NCI-H1417 treated with DMSO at 0.1 percent for 48 hours (cell line): ENCODE data around the gene DENND11.
"Not testable (repeated sequence)": the region's sequence is repeated elsewhere in the genome, so short reads cannot be mapped to it uniquely, and the experiment has no call there.

Experiments
- DNase-seq: peaks from one replicate; lab custom pipeline; 2025; lab: John Stamatoyannopoulos, UW

The DENND11 gene

DNA sequence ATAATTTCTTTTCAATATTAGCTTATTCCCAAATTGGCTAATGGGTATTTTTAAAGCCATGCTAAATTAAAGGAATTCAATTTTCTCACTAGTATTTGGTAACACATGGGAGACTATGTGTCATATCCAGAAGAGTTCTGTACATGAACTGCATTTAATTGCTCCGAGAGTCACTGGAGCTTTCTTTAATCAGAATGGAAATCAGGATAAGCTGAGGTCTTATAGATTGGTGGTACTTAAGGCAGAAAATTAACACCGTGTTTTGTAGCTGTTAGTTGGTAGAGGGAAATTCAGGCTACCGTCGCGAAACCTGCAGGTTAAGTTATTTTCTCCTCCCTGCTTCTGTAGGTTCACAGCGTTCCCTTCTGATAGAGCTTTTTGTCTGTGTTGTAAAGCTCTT is 6.4 kb upstream of the DENND11 start, which contains the start of gene WEE2:
WEE2 (plus strand) TSS at position 3 of the 400 bp plus-strand sequence. CDS start 406 bp downstream, outside the sequence.
- no peak for DNase-seq

DNA sequence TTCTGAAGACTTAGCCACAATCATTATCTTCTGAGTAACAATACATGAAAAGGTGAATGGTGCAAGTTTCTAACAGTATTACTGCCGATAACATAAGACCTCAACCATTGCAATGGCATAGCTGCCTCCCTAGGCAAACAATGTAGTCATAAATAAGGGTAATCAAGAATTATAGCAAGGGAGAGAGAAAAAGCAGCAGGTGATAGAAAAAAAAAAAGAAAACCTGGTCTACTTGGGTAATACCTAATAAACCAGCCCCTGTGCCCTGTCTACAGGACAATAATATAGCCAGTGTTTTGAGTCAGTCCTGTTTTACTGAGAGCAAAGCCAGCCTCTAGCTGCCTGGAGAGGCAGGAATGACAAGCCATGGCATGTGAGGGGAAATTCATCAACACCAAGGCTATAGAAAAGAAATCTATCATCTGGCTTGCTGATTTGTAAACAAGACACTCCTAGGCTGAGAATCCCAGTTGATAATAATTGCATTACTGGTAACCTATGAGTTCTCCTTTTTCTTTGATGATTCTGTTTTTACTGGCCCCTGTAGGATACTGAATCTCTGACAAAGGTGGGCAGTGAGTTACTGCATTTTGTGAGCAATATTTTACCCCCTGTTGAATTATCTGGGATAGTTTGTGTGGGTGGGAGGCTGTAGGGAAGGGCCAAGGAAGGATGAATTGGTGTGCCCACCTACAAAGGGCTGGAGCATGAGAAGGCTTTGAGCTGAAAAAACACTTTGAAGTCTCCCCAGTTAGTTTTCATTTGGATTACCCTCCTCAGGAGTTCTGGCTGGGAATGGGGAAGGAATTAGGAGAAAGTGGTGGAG is 4.5 kb upstream of the DENND11 start:
- peak; percentile 59 for DNase-seq

- no peak for DNase-seq
Measured at GRCh38 chr7:141704741-141705140, 2.8 kb upstream of the DENND11 start.

GRCh38 chr7:141704112-141704511 is 2.1 kb upstream of the DENND11 start:
- DNase-seq: no peak

- DNase-seq: no peak
Measured at GRCh38 chr7:141702892-141703291, 926 bp upstream of the DENND11 start.

DNA sequence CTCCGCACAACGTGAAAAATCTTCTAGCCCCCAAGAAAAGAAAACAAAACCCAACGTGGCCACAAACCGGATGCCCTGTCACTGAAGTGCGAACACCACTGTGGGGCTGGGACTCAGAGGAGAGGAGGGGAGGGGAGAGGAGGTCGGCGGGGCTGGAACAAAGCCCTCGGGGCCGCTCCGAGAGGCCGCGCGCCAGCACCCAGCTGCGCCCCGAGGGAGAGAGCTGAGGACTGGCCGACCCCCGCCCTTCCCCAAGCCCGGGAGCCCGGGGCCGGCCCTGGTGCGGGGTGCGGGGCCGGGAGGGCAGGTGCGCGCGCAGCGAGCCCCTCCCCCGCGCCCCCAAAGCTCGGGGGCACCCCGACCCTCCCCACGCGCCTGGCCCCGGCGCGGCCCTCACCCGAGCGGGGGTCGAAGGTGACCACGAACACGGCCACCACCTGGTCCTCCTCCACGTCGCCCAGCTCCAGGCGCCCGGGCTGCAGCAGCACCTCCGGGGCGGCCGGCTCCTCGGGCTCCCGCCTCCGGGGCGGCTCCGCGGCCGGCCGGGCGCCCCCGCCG is 398 bp downstream of the DENND11 start:
- DNase-seq: peak; percentile 36

DNA sequence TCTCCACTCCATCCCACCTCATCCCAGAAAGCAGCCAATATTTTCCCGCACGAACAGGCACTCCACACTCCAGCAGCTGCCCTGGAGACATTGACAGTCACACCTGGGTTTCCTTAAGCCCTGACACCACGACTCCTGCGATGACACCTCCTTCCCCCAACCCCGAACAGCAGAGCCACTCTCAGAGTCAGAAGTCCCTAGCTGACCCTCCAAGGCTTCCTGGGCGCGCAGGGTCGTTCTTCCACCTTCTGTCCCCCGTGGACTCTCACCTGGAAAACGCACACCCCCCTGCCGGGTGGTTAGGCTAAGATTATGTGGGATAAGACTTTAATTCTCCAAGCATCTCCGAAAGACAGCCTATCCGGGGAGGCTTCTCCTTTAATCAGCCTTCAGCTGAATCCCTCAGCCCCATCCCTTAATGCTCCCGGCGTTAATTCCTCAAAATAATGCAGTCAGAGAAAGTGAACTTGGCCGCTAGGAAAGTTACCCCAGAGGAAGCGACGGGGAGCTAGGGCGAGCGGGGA is 1.1 kb downstream of the DENND11 start:
- DNase-seq: no peak

DNA sequence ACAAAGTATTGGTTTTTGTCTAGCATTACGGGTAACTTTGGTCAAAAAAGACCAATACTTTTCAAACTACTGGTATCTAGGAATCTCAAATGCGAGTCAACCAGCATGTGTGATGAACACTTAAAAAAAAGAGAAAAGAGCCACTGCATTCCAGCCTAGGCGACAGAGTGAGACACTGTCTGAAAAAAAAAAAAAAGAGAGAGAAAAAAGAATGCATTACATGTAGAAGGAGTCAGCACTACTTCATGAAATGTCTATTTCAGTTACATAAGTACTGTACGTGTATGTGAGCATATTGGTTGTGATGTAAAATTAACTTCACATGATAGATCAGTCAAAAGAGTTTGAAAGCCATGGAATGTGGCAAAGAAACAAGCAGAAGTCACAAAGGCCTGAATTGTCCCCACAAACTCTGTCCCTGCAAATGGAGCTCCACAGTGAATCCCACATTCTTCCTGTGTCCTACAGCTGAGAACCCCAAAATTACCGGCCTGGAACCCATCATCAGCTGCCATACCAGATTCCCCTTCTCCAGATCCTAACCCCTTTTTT is 1.6 kb downstream of the DENND11 start:
- DNase-seq: no peak

GRCh38 chr7:141699860-141700259 is 2.1 kb downstream of the DENND11 start:
- no peak for DNase-seq

GRCh38 chr7:141698247-141699015 is 3.5 kb downstream of the DENND11 start:
- DNase-seq: no peak

DNA sequence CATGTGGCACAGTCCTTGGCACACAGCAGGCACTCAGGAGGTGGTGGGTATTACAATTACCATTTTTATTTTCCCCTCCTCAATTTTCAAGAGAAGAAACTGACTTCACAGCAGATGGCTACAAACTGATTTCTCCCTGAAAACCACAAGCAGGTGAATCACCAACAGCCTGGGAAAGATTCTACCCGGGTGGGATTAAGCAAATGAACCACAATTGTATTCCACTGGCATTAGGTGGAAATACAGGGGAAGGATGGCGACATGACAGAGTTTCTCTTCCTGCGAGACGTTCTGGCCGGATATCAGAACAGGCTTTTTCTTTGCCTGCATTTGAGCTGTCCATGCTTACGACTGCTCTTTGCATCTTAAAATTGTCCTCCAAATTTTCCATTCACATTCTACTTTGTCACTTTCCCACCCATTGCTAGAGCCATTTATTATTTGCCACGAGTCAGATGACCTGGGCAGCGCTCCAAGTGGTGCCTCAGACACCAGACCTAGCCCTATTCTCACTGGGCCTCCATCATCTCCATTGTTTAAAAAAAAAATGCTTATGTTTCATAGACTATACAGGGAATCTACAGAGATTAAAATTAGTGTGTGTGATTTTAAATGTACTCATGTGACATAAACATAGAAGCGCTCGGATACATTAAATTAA is 4.6 kb downstream of the DENND11 start:
- DNase-seq: no peak

DNA sequence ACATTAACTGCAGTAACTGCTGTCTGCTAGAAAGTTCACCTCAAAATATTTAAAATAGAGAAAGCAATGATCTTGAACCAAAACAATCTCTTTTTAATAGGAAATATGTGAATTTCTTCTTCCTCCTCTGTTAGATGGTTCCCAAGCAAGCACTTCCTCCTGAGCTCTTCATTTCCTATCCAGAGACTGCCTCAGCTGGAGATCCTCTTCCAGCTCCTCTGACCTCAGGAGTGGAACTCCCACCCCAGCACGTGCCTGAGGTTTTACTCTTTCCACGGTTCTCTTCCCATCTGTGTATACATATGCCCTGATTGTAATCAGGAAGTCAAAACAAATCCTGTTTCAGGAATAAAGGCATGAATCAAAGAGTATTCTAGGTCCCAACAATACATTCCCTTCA is 5.6 kb downstream of the DENND11 start:
- DNase-seq: no peak

GRCh38 chr7:141695803-141696289 is 6.1 kb downstream of the DENND11 start:
- no peak for DNase-seq

DNA sequence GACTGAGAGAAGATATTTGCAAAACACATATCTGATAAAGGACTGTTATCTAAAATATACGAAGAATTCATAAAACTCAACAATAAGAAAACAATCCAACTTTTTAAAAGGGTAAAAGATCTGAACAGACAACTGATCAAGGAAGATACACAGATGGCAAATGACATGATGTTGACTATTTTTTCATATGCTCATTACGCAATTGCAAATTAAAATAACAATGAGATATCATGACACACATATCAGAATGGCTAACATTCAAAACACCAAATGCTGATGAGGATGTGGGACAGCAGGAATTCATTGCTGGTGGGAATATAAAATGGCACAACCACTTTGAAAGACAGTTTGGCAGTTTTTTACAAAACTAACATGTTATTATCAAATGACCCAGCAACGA is 8.9 kb downstream of the DENND11 start:
- DNase-seq: no peak

GRCh38 chr7:141691961-141692360 is 10.0 kb downstream of the DENND11 start:
- no peak for DNase-seq

- no peak for DNase-seq
Measured at GRCh38 chr7:141691540-141691939, 10.4 kb downstream of the DENND11 start.

GRCh38 chr7:141689072-141689825 is 12.7 kb downstream of the DENND11 start:
- DNase-seq: not testable (repeated sequence)

DNA sequence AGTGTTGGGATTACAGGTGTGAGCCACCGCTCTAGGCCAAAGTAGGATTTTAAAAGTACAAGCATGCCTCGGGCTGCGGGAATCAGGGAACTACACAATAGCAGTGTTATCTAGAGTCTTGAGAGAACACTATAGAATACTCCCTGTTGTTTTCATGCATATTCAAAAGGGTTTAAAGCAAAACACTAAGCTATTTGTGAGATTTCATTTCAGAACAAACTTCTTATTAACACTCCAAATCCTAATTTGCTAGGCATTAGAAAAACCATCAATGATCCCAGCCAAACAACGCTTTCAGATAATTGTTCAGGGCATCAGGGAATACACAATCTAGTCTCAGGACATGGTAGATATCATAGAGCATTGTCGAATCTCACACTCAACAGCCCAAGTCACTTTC is 13.9 kb downstream of the DENND11 start:
- DNase-seq: no peak

DNA sequence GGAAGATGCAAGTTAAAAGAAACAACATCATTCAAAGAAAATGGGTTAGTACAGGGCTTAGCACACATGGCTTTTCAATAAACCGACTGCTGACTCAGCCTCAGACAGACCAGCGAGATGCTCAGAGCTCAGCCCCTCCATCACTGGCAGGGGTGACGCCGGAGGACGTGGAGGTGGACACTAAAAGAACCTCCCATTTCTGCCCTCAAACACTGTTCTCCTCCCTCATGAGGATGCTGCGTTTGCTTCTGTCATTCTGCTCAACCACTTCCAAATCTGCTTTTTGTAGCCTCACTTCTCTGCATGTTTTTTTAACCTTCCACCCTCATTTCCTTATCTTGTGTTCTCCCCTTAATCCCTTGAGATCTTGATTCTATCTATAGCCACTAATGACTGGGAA is 15.3 kb downstream of the DENND11 start:
- DNase-seq: no peak

DNA sequence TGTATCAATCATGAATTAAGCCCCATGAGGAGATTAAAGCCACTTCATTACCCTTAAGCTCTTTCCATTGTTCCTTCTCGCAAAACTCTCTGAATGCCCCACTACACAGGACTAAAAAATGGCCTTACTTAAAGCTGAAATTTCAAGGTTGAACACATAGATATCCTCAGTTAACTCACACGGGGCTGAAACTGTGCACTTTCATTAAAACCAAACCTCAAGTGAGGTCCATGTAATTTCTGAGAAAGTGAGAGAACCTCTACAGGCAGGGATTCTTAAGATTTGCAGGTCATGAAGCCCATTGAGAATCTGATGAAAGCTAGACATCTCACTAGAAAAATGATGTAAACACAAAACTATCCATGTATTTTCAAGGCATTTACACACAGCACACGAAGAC is 15.9 kb downstream of the DENND11 start:
- no peak for DNase-seq
